Mesendoderm (in vitro differentiated cells): ENCODE results near the gene UTP15.

Experiments used
- DNase-seq: peaks from one replicate; pipeline ENCODE4 v3.0.0; 2013
- H2AK5ac ChIP-seq: 2 replicates; pipeline ENCODE4 v1.6.1; 2013; ENCODE audit warnings: low read length, inconsistent platforms
- H2BK120ac ChIP-seq: 2 replicates; pipeline ENCODE4 v1.6.1; 2013; ENCODE audit warnings: low read depth, mild to moderate bottlenecking, low read length, moderate library complexity, mixed read lengths
- H2BK15ac ChIP-seq: replicated peaks from 2 replicates; pipeline ENCODE4 v1.6.1; 2013; ENCODE audit warnings: low read depth, mild to moderate bottlenecking, moderate library complexity
- H2BK5ac ChIP-seq: 2 replicates; pipeline ENCODE4 v1.6.1; 2013; ENCODE audit warnings: low read length, inconsistent platforms
- H3K18ac ChIP-seq: 2 replicates; pipeline ENCODE4 v1.6.1; 2013; ENCODE audit warnings: mild to moderate bottlenecking, low read length, mixed read lengths
- H3K23ac ChIP-seq: one replicate; pipeline ENCODE4 v1.6.1; 2013; ENCODE audit warnings: low read length
- H3K27ac ChIP-seq: 2 replicates; pipeline ENCODE4 v1.5.1; 2013; ENCODE audit warnings: low read depth, mild to moderate bottlenecking, inconsistent platforms, low read length, moderate library complexity
- H3K27me3 ChIP-seq: 2 replicates; pipeline ENCODE4 v1.6.1; 2013; ENCODE audit warnings: low read length, control low read depth, mild to moderate bottlenecking, inconsistent platforms; ENCODE audit not compliant: insufficient read depth, poor library complexity
- H3K36me3 ChIP-seq: 2 replicates; pipeline ENCODE4 v1.6.1; 2013; ENCODE audit warnings: low read length, inconsistent platforms; ENCODE audit not compliant: control insufficient read depth, insufficient read depth
- H3K4ac ChIP-seq: one replicate; pipeline ENCODE4 v1.6.1; 2013; ENCODE audit warnings: low read depth, mild to moderate bottlenecking, low read length, moderate library complexity
- H3K4me1 ChIP-seq: 2 replicates; pipeline ENCODE4 v1.6.1; 2013; ENCODE audit warnings: low read depth, low read length, inconsistent platforms; ENCODE audit not compliant: control insufficient read depth
- H3K4me2 ChIP-seq: 2 replicates; pipeline ENCODE4 v1.6.1; 2013; ENCODE audit warnings: low read length
- H3K4me3 ChIP-seq: 2 replicates; pipeline ENCODE4 v1.5.1; 2013; ENCODE audit warnings: mild to moderate bottlenecking, low read length
- H3K56ac ChIP-seq: one replicate; pipeline ENCODE4 v1.6.1; 2013; ENCODE audit warnings: low read length
- H3K79me1 ChIP-seq: 2 replicates; pipeline ENCODE4 v1.6.1; 2013; ENCODE audit warnings: low read length, inconsistent platforms
- H3K79me2 ChIP-seq: 2 replicates; pipeline ENCODE4 v1.6.1; 2013; ENCODE audit warnings: mild to moderate bottlenecking, low read length; ENCODE audit not compliant: control insufficient read depth, insufficient read depth
- H3K9ac ChIP-seq: 2 replicates; pipeline ENCODE4 v1.6.1; 2013; ENCODE audit warnings: low read length, inconsistent platforms
- H4K5ac ChIP-seq: one replicate; pipeline ENCODE4 v1.6.1; 2013; ENCODE audit warnings: low read length
- H4K8ac ChIP-seq: one replicate; pipeline ENCODE4 v1.6.1; 2013; ENCODE audit warnings: low read depth, mild to moderate bottlenecking, control low read depth, low read length, moderate library complexity
- whole genome bisulfite sequencing: extraction: QIAGEN DNeasy Blood & Tissue Kit; methylation state at CpG from one replicate; pipeline ENCODE4 v1.1.7; 2013; ENCODE audit warnings: low lambda C conversion rate, missing lambda C conversion rate; ENCODE audit not compliant: insufficient coverage; ENCODE audit errors: extremely low coverage; 5-methylcytosine and 5-hydroxymethylcytosine counted together

Gene UTP15

DNA sequence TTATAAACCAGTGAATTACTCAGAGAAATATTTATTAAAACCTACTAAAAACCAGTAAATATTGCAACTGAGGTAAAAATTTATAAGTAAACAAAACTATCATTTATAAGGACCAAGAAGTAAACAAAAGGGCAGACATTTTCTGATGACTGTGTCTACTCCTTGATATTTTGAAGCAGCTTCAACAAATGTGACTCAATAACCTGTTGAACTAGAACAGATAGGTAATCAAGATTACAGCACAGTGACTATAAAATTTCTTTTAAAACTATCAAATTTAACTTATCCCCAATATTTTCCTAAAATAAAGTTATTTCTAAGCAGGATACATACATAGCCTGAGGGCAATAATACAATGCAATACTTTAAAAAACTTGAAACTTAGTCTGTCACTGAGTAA lies 12.9 kb upstream of the UTP15 start:
- no peak overlapping the region for H2BK5ac ChIP-seq
- H2AK5ac ChIP-seq, result no peak overlapping the region
- H4K8ac ChIP-seq, result no peak overlapping the region
- no peaks in the 10 kb centered on the region for H3K4me1 ChIP-seq
- H3K27me3 ChIP-seq, result no peaks in the 10 kb centered on the region
- no peak for DNase-seq
- H3K79me2 ChIP-seq, result no peaks in the 10 kb centered on the region
- no peak overlapping the region for H2BK15ac ChIP-seq
- H3K4me2 ChIP-seq, result no peak overlapping the region
- no peak overlapping the region for H3K56ac ChIP-seq
- no peaks in the 10 kb centered on the region for H3K36me3 ChIP-seq
- no peak overlapping the region for H3K4me3 ChIP-seq
- H3K79me1 ChIP-seq, result no peaks in the 10 kb centered on the region
- H3K9ac ChIP-seq, result no peak overlapping the region
- H3K27ac ChIP-seq, result no peak overlapping the region
- no peak overlapping the region for H3K4ac ChIP-seq
- H3K18ac ChIP-seq, result no peak overlapping the region
- H3K23ac ChIP-seq, result no peak overlapping the region
- H2BK120ac ChIP-seq, result no peak overlapping the region
- H4K5ac ChIP-seq, result no peak overlapping the region

DNA sequence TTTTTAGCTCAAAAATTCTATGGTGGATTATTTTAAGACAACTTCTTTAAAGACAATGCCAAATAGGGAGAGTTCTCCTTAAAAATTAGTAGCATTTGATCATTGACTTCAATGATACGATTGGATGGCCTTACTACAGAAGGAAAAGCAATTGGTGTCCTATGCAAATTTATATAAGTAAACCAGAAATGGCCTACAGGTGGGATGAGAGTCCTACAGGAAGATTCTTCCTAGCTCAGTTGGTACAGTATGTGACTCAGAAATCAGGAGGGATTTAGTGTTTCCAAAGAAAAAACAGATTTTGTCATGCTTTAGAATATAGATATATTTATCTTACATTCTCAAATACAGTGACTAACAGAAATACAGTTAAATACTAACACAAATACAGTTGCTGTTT lies 6.6 kb upstream of the UTP15 start:
- Histone ChIP-seq H3K56ac (no peak overlapping the region), H3K23ac (no peak overlapping the region), H3K9ac (no peak overlapping the region), H2BK15ac (no peak overlapping the region), H3K4ac (no peak overlapping the region), H3K4me2 (no peak overlapping the region), H3K79me2 (no peaks in the 10 kb centered on the region), H3K4me1 (no peaks in the 10 kb centered on the region), H3K27me3 (no peaks in the 10 kb centered on the region), H2BK120ac (no peak overlapping the region), H2AK5ac (no peak overlapping the region), H3K36me3 (no peaks in the 10 kb centered on the region), H3K4me3 (no peak overlapping the region), H3K18ac (no peak overlapping the region), H3K79me1 (no peaks in the 10 kb centered on the region), H4K5ac (no peak overlapping the region), H3K27ac (no peak overlapping the region), H4K8ac (no peak overlapping the region), H2BK5ac (no peak overlapping the region)
- WGBS, result no CpG with 5 or more reads among the region's 1 CpG
- DNase-seq, result no peak

DNA sequence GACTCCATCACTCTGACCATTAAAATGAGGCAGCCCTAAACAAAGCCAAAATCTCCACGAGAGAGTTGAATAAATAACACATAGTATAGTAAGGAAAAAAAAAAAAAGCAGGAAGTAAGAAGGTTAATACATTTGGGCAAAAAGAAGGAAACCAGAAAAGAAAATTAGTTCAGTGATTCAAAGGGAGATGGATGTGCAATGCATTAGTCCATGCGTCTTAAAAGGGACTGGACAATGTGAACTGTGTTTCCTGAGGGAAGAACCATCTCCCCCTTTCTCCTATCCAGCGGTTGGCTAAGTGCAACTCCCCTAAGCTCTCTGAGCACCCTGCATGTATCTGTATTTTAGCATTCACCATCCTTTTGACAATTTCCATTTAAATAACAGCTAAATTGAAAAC lies 1.5 kb upstream of the UTP15 start:
- Histone ChIP-seq H3K18ac (no peak overlapping the region), H3K4ac (no peak overlapping the region), H3K36me3 (no peaks in the 10 kb centered on the region), H3K4me3 (no peak overlapping the region), H3K27ac (no peak overlapping the region), H3K23ac (no peak overlapping the region), H3K79me2 (peaks cover 16% of the 10 kb centered on the region), H4K8ac (no peak overlapping the region), H3K79me1 (peaks cover 3% of the 10 kb centered on the region), H2BK5ac (no peak overlapping the region), H2BK15ac (no peak overlapping the region), H3K9ac (no peak overlapping the region), H3K27me3 (no peaks in the 10 kb centered on the region), H3K4me1 (peaks cover 2% of the 10 kb centered on the region), H2BK120ac (no peak overlapping the region), H2AK5ac (no peak overlapping the region), H4K5ac (no peak overlapping the region), H3K4me2 (no peak overlapping the region), H3K56ac (no peak overlapping the region)
- DNase-seq, result no peak
- WGBS, result no CpG with 5 or more reads among the region's 3 CpGs

DNA sequence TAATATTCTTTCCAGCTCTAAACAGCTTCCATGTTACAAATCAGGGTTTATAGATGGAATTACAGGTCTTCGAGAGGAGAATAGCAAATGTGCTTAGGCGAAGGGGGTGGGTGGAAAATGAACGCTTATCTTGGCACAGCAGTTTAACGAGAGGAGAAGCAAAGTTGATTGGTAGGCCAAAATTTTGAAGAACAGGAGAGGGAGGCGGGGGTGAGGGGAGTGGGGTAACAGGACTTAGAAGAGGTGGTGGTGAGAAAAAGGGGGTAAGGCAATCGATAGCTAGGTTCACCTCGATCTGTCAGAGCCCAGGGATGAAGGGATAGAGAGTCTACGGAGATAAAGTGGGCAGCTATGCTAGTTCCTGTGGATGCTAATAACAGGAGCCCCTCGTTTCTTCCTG lies 868 bp upstream of the UTP15 start:
- H3K18ac ChIP-seq, result no peak overlapping the region

DNA sequence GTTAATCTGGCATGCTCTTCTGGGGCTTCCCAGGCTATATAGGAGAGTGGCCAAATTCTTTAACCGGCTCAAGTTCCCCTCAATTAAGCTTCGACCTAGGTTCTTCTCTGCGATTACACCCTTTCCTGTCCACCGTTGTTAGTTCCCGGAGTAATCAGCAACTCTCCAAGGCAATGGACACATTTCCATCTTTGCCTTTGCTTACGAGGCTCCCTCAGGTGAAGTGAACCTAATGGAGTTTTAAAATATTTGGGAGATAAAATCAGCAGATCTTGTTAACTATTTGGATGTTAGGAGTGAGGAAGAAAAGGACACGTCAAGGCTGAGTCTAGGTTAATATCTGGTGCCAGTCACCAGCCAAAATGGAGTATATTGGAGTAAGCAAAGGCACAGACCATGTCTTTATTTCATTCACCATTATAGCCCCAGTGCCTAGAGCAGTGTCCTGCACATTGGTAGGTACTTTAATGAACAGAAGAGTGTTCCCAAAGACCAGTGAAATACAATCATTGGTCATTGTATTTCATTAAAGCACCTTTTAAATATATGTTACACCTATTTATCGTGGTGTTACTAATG lies 515 bp downstream of the UTP15 start:
- Histone ChIP-seq H2BK5ac (no peak overlapping the region), H3K27ac (no peak overlapping the region), H3K23ac (peak overlapping the region; percentile 71), H2BK120ac (no peak overlapping the region), H3K4ac (peak overlapping the region; percentile 29), H3K56ac (peak overlapping the region; percentile 99), H4K8ac (no peak overlapping the region), H3K79me2 (peaks cover 16% of the 10 kb centered on the region), H2BK15ac (no peak overlapping the region), H3K9ac (peak overlapping the region; percentile 98), H3K79me1 (peaks cover 3% of the 10 kb centered on the region), H3K36me3 (no peaks in the 10 kb centered on the region), H4K5ac (peak overlapping the region; percentile 82), H2AK5ac (no peak overlapping the region), H3K27me3 (no peaks in the 10 kb centered on the region), H3K4me2 (peak overlapping the region; percentile 24), H3K18ac (no peak overlapping the region), H3K4me1 (peaks cover 2% of the 10 kb centered on the region), H3K4me3 (peak overlapping the region; percentile 100)
- DNase-seq, result no peak
- no CpG with 5 or more reads among the region's 8 CpGs for WGBS

More for the DNA sequence above, 868 bp upstream of the UTP15 start:
- Histone ChIP-seq H3K9ac (peak overlapping the region; percentile 81), H2BK120ac (no peak overlapping the region), H3K23ac (no peak overlapping the region), H2BK15ac (no peak overlapping the region), H2BK5ac (no peak overlapping the region), H3K56ac (peak overlapping the region; percentile 89), H3K79me1 (peaks cover 3% of the 10 kb centered on the region), H3K4me3 (peak overlapping the region; percentile 81), H3K4me1 (peaks cover 2% of the 10 kb centered on the region), H3K36me3 (no peaks in the 10 kb centered on the region), H3K79me2 (peaks cover 16% of the 10 kb centered on the region), H2AK5ac (no peak overlapping the region), H4K5ac (no peak overlapping the region), H3K4ac (peak overlapping the region; percentile 90), H4K8ac (no peak overlapping the region), H3K27me3 (no peaks in the 10 kb centered on the region), H3K4me2 (peak overlapping the region; percentile 76), H3K27ac (no peak overlapping the region)
- WGBS, result no CpG with 5 or more reads among the region's 9 CpGs
- DNase-seq, result peak; percentile 2
